CD14-positive monocyte (primary cell): ENCODE data around the gene SHLD1. TPM values are rescaled to one million over a fixed set of nuclear protein-coding genes. Genes with fewer than 3 reads are reported as not detected.

Source experiments
- DNase-seq, 3 donors: peaks; one replicate each; pipeline ENCODE4 v3.0.0-alpha.2; 2011 to 2022
- H2AFZ ChIP-seq: 2 replicates; pipeline ENCODE4 v1.6.0; 2012; ENCODE audit warnings: mild to moderate bottlenecking, low read depth, low read length, inconsistent platforms; ENCODE audit not compliant: insufficient read depth, poor library complexity, severe bottlenecking
- H3K27ac ChIP-seq, 2 donors: 1 replicate in 1 of 2; 2 replicates in 1 of 2; pipeline ENCODE4 v1.5.1; 2012 to 2013; ENCODE audit warnings: low read length in 2 of 2, control low read depth in 1 of 2, inconsistent platforms in 1 of 2, low read depth in 1 of 2, mild to moderate bottlenecking in 1 of 2
- H3K27me3 ChIP-seq, 2 donors: one replicate each; pipeline versions ENCODE4 v1.6.0 to v1.6.1; 2011 to 2013; ENCODE audit warnings: low read length in 2 of 2; ENCODE audit not compliant: control insufficient read depth in 2 of 2, insufficient read depth in 2 of 2
- H3K36me3 ChIP-seq, 2 donors: replicated peaks in 1 of 2; 1 replicate in 1 of 2; 2 replicates in 1 of 2; pipeline versions ENCODE4 v1.5.1 to v1.6.1; 2012 to 2013; ENCODE audit warnings: low read length in 2 of 2, control low read depth in 1 of 2, inconsistent platforms in 1 of 2, mild to moderate bottlenecking in 1 of 2; ENCODE audit not compliant: insufficient read depth in 2 of 2, control insufficient read depth in 1 of 2
- H3K4me1 ChIP-seq, 2 donors: 1 replicate in 1 of 2; 2 replicates in 1 of 2; pipeline versions ENCODE4 v1.5.1 to v1.6.1; 2012 to 2013; ENCODE audit warnings: low read length in 2 of 2, control low read depth in 1 of 2, inconsistent platforms in 1 of 2, mild to moderate bottlenecking in 1 of 2, moderate library complexity in 1 of 2; ENCODE audit not compliant: insufficient read depth in 2 of 2, control insufficient read depth in 1 of 2
- H3K4me2 ChIP-seq: replicated peaks from 2 replicates; pipeline ENCODE3; 2012; ENCODE audit warnings: low read length, moderate library complexity, mild to moderate bottlenecking; ENCODE audit not compliant: poor library complexity, severe bottlenecking; ENCODE audit errors: extremely low read depth
- H3K4me3 ChIP-seq, 3 experiments: fragments of 200-600 bp in 1 of 3; sonication (generic) in 1 of 3; replicated peaks in 1 of 3; 1 replicate in 2 of 3; 2 replicates in 1 of 3; pipeline ENCODE4 v1.5.1; 2011 to 2013; ENCODE audit warnings: low read length in 3 of 3, mild to moderate bottlenecking in 3 of 3, control low read depth in 2 of 3, low read depth in 2 of 3, inconsistent platforms in 1 of 3, moderate library complexity in 1 of 3
- H3K79me2 ChIP-seq: 2 replicates; pipeline ENCODE4 v1.6.0; 2012; ENCODE audit warnings: mild to moderate bottlenecking, control low read depth, inconsistent platforms, low read length, moderate library complexity; ENCODE audit not compliant: insufficient read depth
- H3K9ac ChIP-seq: 2 replicates; pipeline ENCODE4 v1.6.0; 2017; ENCODE audit warnings: low read length, mild to moderate bottlenecking; ENCODE audit not compliant: insufficient read depth, poor library complexity, severe bottlenecking
- H3K9me3 ChIP-seq, 2 donors: replicated peaks in 1 of 2; 1 replicate in 1 of 2; 2 replicates in 1 of 2; pipeline versions ENCODE4 v1.5.1 to v1.6.1; 2012 to 2013; ENCODE audit warnings: low read length in 2 of 2, control low read depth in 1 of 2; ENCODE audit not compliant: control insufficient read depth in 1 of 2, insufficient read depth in 1 of 2
- H4K20me1 ChIP-seq: 2 replicates; pipeline ENCODE4 v1.6.0; 2012; ENCODE audit warnings: mild to moderate bottlenecking, low read length, control low read depth, moderate library complexity; ENCODE audit not compliant: insufficient read depth
- H3K27ac Mint-ChIP-seq, 7 donors: one replicate each; pipeline ENCODE4 v1.8.0; 2020; ENCODE audit warnings: mild to moderate bottlenecking in 7 of 7, mixed read lengths in 7 of 7, moderate library complexity in 6 of 7, inconsistent platforms in 2 of 7
- H3K27me3 Mint-ChIP-seq, 3 donors: one replicate each; pipeline ENCODE4 v1.8.0; 2021 to 2022; ENCODE audit warnings: low read depth in 3 of 3, mild to moderate bottlenecking in 3 of 3, mixed read lengths in 3 of 3, moderate library complexity in 3 of 3, inconsistent platforms in 1 of 3
- H3K36me3 Mint-ChIP-seq, 2 donors: one replicate each; pipeline ENCODE4 v1.8.0; 2020; ENCODE audit warnings: mixed read lengths in 2 of 2, inconsistent platforms in 1 of 2, mild to moderate bottlenecking in 1 of 2
- H3K4me1 Mint-ChIP-seq: one replicate; pipeline ENCODE4 v1.8.0; 2020; ENCODE audit warnings: mild to moderate bottlenecking, mixed read lengths
- H3K4me3 Mint-ChIP-seq, 2 donors: one replicate each; pipeline ENCODE4 v1.8.0; 2020; ENCODE audit warnings: mild to moderate bottlenecking in 2 of 2, mixed read lengths in 2 of 2, moderate library complexity in 1 of 2
- H3K9me3 Mint-ChIP-seq, 7 donors: one replicate each; pipeline ENCODE4 v1.8.0; 2020 to 2022; ENCODE audit warnings: mixed read lengths in 7 of 7, mild to moderate bottlenecking in 6 of 7, moderate library complexity in 6 of 7, inconsistent platforms in 2 of 7
- CTCF ChIP-seq: fragments of 200-600 bp; IDR thresholded peaks from one replicate; pipeline ENCODE4 v1.8.0; 2022; ENCODE audit warnings: antibody characterized with exemption, mild to moderate bottlenecking
- WGBS: methylation state at CpG from one replicate; pipeline ENCODE4 v1.1.5; 2013; ENCODE audit warnings: missing lambda C conversion rate; ENCODE audit not compliant: insufficient coverage; 5-methylcytosine and 5-hydroxymethylcytosine counted together
- intact Hi-C, 2 donors: fragments of 100-400 bp; cut with micrococcal nuclease; formaldehyde crosslinking; loops; one replicate each; pipeline versions ENCODE4 v1.15.0 to v1.15.1; 2023
- polyA plus RNA-seq, 3 donors: library from polyadenylated mRNA; depleted of rRNA in 1 of 3; unstranded in 2 of 3; stranded (reverse) in 1 of 3; fragments of 300-500 nt in 2 of 3; fragments of >200 nt in 1 of 3; fragmentation: Illumina TruSeq in 2 of 3; gene quantifications; 1 replicate in 2 of 3; 2 replicates in 1 of 3; pipeline ENCODE4 v1.2.3, GENCODE V29; 2012 to 2021

SHLD1 gene
- polyA plus RNA-seq, 3 donors: 8.3 to 12.7 (median 11.5) TPM

GRCh38 chr20:5834436-5835005 lies 84.3 kb downstream of the SHLD1 start:
- H3K4me1 Mint-ChIP-seq: peaks cover 13% of the 10 kb centered on the region
- Histone ChIP-seq H2AFZ (no peak overlapping the region), H3K79me2 (no peaks in the 10 kb centered on the region), H3K27me3 (no peaks in the 10 kb centered on the region), H3K4me1 (no peaks in the 10 kb centered on the region), H4K20me1 (no peaks in the 10 kb centered on the region), H3K9ac (no peak overlapping the region), H3K27ac (no peak overlapping the region), H3K4me3 (no peak overlapping the region), H3K9me3 (no peaks in the 10 kb centered on the region), H3K36me3 (peaks cover 0 to 2% of the 10 kb centered on the region in 2 donors), H3K4me2 (no peak overlapping the region)
- no peak for DNase-seq
- H3K36me3 Mint-ChIP-seq: peaks cover 2 to 8% of the 10 kb centered on the region in 2 donors
- H3K27me3 Mint-ChIP-seq: peaks cover 0 to 1% (median 0%) of the 10 kb centered on the region in 3 donors
- no peaks in the 10 kb centered on the region for H3K9me3 Mint-ChIP-seq
- intact Hi-C loops: no loop called here
- TF ChIP-seq CTCF: no peak
- H3K27ac Mint-ChIP-seq: no peak overlapping the region
- H3K4me3 Mint-ChIP-seq: no peak overlapping the region

GRCh38 chr20:5835321-5835821 lies 85.2 kb downstream of the SHLD1 start:
- Mint-ChIP-seq H3K27me3 (peaks cover 0 to 1% (median 0%) of the 10 kb centered on the region in 3 donors), H3K9me3 (no peaks in the 10 kb centered on the region), H3K27ac (peak overlapping the region in 1 of 7 donors; percentile 79), H3K4me1 (peaks cover 13% of the 10 kb centered on the region), H3K36me3 (peaks cover 2 to 8% of the 10 kb centered on the region in 2 donors), H3K4me3 (no peak overlapping the region)
- DNase-seq: no peak
- no peaks in the 10 kb centered on the region for H3K79me2 ChIP-seq
- H2AFZ ChIP-seq: no peak overlapping the region
- no peak overlapping the region for H3K27ac ChIP-seq
- no peak for TF ChIP-seq CTCF
- H4K20me1 ChIP-seq: no peaks in the 10 kb centered on the region
- H3K27me3 ChIP-seq: no peaks in the 10 kb centered on the region
- no peaks in the 10 kb centered on the region for H3K9me3 ChIP-seq
- H3K4me3 ChIP-seq: no peak overlapping the region
- peaks cover 0 to 2% of the 10 kb centered on the region in 2 donors for H3K36me3 ChIP-seq
- intact Hi-C loops: no loop called here
- H3K4me2 ChIP-seq: no peak overlapping the region
- no peak overlapping the region for H3K9ac ChIP-seq
- H3K4me1 ChIP-seq: no peaks in the 10 kb centered on the region
- WGBS: no CpG with 5 or more reads among the region's 2 CpGs
